GM12892 (cell line): ENCODE measurements around the gene MTHFSD.

Source experiments
- POLR2A ChIP-seq: IDR thresholded peaks from 2 replicates; pipeline ENCODE4 v1.6.1; 2011; ENCODE audit warnings: low read depth, low read length, control low read depth
- POLR2AphosphoS5 ChIP-seq: IDR thresholded peaks from 2 replicates; pipeline ENCODE4 v1.6.1; 2011; ENCODE audit warnings: low read depth, low read length, control low read depth
- TAF1 ChIP-seq: IDR thresholded peaks from 2 replicates; pipeline ENCODE4 v1.6.1; 2011; ENCODE audit warnings: low read depth, mild to moderate bottlenecking, control low read depth, low read length, borderline replicate concordance

DNA sequence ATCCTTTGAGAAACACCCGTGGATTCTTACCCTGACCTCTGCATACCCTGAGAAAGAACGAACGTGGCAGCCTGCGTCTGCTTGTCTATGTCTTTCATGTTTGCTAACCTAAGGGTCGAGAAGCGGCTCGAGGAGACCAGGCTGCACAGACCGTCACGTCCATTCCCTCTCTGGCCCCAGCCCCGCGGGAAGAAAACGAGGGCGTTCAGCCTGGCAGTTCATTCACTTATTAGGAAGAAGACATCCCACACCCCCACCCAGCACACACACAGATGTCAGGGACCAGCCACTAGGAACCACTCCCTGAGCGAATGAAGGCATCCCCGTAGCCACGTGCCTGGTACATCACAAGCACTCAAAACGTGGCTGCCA, 655 bp upstream of the MTHFSD start:
- TF ChIP-seq POLR2AphosphoS5 (no peak), POLR2A (no peak), TAF1 (no peak)
